Ishikawa (cell line): ENCODE results near the gene PUSL1.

Experiments
- CEBPB ChIP-seq: IDR thresholded peaks from 2 replicates; pipeline ENCODE4 v1.6.1; 2012
- CREB1 ChIP-seq: IDR thresholded peaks from 2 replicates; pipeline ENCODE4 v1.6.1; 2012; ENCODE audit warnings: low read depth
- EGR1 ChIP-seq: IDR thresholded peaks from 2 replicates; pipeline ENCODE4 v1.6.1; 2012
- EP300 ChIP-seq: IDR thresholded peaks from 2 replicates; pipeline ENCODE4 v1.6.1; 2012; ENCODE audit warnings: borderline replicate concordance
- FOXM1 ChIP-seq: IDR thresholded peaks from 2 replicates; pipeline ENCODE4 v1.6.1; 2012; ENCODE audit warnings: low read depth, borderline replicate concordance
- MAX ChIP-seq: IDR thresholded peaks from 2 replicates; pipeline ENCODE4 v1.6.1; 2012
- NFIC ChIP-seq: IDR thresholded peaks from 2 replicates; pipeline ENCODE4 v1.6.1; 2012
- RAD21 ChIP-seq: IDR thresholded peaks from 2 replicates; pipeline ENCODE4 v1.6.1; 2012; ENCODE audit warnings: low read depth
- TAF1 ChIP-seq: IDR thresholded peaks from 2 replicates; pipeline ENCODE4 v1.6.1; 2012; ENCODE audit warnings: low read depth, mild to moderate bottlenecking
- TCF12 ChIP-seq: IDR thresholded peaks from 2 replicates; pipeline ENCODE4 v1.6.1; 2012; ENCODE audit warnings: low read depth
- TEAD4 ChIP-seq: IDR thresholded peaks from 2 replicates; pipeline ENCODE4 v1.6.1; 2012
- USF1 ChIP-seq: IDR thresholded peaks from 2 replicates; pipeline ENCODE4 v1.6.1; 2012
- YY1 ChIP-seq: IDR thresholded peaks from 2 replicates; pipeline ENCODE4 v1.6.1; 2012; ENCODE audit warnings: low read depth
- ZBTB7A ChIP-seq: IDR thresholded peaks from 2 replicates; pipeline ENCODE4 v1.6.1; 2012; ENCODE audit warnings: low read depth
- TF ChIP-seq, protein P1 (sequence below): IDR thresholded peaks from 2 replicates; pipeline ENCODE4 v1.6.1; 2012; ENCODE audit warnings: low read depth, mild to moderate bottlenecking

PUSL1 gene

DNA sequence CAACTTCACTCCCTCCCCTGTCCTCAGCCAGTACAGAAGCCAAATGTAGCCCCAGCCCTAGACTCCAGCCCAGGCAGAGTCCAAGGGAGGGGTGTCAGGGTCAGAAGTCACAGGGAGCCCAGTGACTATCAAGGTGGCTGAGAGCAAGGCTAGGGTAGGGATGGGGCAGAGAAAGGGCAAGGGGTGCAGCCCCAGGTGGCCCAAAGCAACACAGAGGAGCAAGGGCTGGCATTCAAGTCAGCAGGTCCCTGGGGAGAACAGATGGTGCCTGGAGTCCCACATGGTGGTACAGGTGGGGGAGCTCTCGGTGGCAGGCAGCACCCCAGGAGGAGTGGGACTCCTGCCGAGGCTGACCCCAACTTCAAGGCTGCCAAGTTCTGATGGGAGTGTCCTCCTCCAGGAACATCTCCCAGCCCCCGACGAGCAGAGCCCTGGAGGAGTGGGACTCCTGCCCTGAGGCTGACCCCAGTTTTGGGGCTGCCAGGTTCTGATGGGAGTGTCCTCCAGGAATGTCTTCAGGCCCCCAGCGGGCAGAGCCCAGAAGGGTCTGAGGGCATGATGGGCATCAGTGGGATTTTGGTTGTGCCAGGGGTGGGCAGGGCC, 44.5 kb downstream of the PUSL1 start:
- TF ChIP-seq EP300 (no peak), MAX (no peak), RAD21 (no peak), CEBPB (no peak), NFIC (no peak), CREB1 (no peak), ZBTB7A (no peak), EGR1 (no peak), TAF1 (no peak), TEAD4 (no peak), FOXM1 (no peak), TCF12 (no peak), USF1 (no peak), YY1 (no peak)
- TF ChIP-seq, protein P1, sequence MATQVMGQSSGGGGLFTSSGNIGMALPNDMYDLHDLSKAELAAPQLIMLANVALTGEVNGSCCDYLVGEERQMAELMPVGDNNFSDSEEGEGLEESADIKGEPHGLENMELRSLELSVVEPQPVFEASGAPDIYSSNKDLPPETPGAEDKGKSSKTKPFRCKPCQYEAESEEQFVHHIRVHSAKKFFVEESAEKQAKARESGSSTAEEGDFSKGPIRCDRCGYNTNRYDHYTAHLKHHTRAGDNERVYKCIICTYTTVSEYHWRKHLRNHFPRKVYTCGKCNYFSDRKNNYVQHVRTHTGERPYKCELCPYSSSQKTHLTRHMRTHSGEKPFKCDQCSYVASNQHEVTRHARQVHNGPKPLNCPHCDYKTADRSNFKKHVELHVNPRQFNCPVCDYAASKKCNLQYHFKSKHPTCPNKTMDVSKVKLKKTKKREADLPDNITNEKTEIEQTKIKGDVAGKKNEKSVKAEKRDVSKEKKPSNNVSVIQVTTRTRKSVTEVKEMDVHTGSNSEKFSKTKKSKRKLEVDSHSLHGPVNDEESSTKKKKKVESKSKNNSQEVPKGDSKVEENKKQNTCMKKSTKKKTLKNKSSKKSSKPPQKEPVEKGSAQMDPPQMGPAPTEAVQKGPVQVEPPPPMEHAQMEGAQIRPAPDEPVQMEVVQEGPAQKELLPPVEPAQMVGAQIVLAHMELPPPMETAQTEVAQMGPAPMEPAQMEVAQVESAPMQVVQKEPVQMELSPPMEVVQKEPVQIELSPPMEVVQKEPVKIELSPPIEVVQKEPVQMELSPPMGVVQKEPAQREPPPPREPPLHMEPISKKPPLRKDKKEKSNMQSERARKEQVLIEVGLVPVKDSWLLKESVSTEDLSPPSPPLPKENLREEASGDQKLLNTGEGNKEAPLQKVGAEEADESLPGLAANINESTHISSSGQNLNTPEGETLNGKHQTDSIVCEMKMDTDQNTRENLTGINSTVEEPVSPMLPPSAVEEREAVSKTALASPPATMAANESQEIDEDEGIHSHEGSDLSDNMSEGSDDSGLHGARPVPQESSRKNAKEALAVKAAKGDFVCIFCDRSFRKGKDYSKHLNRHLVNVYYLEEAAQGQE, result no peak

DNA sequence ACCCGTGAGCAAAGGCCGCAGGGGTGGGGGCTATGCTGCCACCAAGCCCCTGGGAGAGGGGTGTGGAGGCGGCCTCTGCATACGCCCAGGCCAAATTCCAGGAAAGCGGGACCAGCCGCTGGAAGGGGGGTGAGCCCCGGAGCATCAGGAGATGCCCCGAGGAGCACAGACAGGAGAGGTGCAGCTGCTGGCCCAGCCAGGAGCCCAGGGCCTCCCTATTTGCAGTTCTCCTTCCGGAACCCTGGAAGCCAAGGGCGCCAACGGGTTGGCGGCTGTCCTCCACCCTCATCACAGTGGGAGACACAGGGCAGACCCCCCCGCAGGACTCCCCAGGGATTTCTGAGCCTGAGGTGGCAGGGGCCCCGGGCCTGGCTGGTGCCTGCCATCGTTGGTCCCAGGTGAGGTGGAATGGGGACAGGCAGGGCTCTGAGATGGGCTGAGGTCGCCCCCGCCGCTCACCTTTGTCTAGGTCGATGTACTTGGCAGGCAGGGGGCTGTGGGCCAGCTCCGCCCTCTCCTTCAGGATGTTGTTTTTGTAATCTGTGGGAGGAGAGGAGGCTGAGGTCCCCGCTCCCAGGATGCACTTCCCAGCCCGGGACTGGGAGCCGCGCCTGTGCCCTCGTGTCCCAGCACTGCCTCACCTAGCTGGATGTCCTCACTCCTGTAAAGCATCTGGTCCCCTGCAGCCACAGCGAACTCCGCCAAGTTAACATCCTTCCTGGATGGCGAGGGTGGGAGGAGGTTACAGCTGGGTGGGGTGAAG, 45.2 kb downstream of the PUSL1 start:
- TF ChIP-seq ZBTB7A (0 out of 2 replicates have a peak, but pooled peaks have one; percentile 21), EP300 (no peak)

GRCh38 chr1:1354271-1355247, 46.2 kb downstream of the PUSL1 start:
- TF ChIP-seq USF1 (no peak), TAF1 (no peak), EGR1 (no peak), FOXM1 (no peak), ZBTB7A (no peak), CEBPB (no peak), EP300 (no peak), RAD21 (no peak), TEAD4 (no peak), CREB1 (no peak), NFIC (no peak), YY1 (no peak), MAX (no peak; the same call in 1 of the 2 replicates), TCF12 (no peak)
- TF ChIP-seq, protein P1, result no peak

DNA sequence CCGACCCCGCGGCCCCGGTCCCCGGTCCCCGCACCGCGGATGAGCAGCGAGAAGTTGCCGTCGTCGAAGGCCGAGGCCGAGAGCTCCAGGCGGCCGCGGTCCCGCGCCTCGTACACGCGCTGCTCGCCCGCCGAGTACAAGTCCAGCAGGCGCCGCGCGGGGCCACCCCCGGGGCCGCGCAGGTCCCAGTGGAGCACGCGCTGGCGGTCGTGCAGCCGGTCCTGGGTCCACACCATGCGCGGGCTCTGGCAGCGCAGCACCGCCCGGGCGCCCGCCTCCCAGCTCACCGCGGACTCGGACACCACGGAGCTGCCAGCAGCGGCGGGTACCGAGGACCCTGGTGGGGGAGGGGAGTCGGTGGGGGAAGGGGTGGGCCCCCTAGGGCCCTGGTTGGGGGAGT, 47.0 kb downstream of the PUSL1 start:
- no peak for TF ChIP-seq NFIC
- no peak for TF ChIP-seq USF1
- TF ChIP-seq CREB1, result no peak
- TF ChIP-seq MAX, result peak; percentile 82
- TF ChIP-seq EGR1, result no peak
- TF ChIP-seq ZBTB7A, result no peak; the same call in 1 of the 2 replicates
- no peak for TF ChIP-seq TEAD4
